22Rv1 (cell line): Measurements from ENCODE around the gene TRNP1.

ENCODE experiments used
- ZFX ChIP-seq: fragments of 450-650 bp; IDR thresholded peaks from 2 replicates; pipeline ENCODE4 v1.6.1; 2017; ENCODE audit warnings: antibody characterized with exemption, borderline replicate concordance
- TF ChIP-seq, protein P1 (sequence below): fragments of 450-650 bp; IDR thresholded peaks from 2 replicates; pipeline ENCODE4 v1.5.1; 2017; ENCODE audit warnings: mild to moderate bottlenecking

DNA sequence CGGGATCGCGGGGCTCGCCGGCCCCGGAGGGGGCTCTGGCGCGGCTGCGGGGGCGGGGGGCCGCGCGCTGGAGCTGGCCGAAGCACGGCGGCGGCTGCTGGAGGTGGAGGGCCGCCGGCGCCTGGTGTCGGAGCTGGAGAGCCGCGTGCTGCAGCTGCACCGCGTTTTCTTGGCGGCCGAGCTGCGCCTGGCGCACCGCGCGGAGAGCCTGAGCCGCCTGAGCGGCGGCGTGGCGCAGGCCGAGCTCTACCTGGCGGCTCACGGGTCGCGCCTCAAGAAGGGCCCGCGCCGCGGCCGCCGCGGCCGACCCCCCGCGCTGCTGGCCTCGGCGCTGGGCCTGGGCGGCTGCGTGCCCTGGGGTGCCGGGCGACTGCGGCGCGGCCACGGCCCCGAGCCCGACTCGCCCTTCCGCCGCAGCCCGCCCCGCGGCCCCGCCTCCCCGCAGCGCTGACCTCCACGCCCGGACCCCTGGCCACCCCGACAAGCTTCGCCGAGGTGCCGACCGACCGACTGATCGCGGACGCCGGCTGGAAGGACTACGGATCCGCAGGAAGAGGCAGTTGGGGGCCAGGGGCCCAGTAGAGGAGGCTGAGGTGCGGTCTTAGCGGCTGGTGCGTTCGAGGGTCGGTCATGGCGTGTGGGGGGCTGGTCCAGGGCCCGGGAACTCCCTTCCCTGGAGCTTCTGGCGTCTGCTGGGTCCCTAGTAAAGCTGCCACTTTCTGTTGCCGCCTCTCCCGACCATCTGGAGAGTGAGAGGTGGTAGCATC lies 711 bp downstream of the TRNP1 start:
- TF ChIP-seq, protein P1, sequence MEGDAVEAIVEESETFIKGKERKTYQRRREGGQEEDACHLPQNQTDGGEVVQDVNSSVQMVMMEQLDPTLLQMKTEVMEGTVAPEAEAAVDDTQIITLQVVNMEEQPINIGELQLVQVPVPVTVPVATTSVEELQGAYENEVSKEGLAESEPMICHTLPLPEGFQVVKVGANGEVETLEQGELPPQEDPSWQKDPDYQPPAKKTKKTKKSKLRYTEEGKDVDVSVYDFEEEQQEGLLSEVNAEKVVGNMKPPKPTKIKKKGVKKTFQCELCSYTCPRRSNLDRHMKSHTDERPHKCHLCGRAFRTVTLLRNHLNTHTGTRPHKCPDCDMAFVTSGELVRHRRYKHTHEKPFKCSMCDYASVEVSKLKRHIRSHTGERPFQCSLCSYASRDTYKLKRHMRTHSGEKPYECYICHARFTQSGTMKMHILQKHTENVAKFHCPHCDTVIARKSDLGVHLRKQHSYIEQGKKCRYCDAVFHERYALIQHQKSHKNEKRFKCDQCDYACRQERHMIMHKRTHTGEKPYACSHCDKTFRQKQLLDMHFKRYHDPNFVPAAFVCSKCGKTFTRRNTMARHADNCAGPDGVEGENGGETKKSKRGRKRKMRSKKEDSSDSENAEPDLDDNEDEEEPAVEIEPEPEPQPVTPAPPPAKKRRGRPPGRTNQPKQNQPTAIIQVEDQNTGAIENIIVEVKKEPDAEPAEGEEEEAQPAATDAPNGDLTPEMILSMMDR, result no peak
- TF ChIP-seq ZFX, result no peak
